ENCODE measurements around the gene JUNB.

DNA sequence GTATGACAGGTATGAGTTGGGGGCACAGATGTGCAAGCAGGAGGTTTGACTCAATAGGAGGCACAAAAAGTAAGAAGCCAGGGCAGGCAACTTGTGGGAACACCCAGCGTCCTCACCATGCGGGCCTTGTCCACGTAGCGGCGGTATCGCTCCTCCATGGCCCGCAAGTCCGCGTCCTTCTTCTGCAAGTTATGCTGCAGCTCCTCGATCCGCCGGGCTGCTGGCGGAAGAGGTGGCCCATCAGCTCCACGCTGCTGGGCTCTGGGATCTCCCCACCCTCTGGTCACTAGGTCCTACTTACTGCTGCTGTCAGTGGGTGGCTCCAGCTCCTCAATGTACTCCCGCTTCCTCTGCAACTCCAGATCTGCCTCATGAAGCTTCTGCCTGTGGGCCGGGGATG, 26.6 kb upstream of the JUNB start:
- TF ChIP-seq, protein P1, sequence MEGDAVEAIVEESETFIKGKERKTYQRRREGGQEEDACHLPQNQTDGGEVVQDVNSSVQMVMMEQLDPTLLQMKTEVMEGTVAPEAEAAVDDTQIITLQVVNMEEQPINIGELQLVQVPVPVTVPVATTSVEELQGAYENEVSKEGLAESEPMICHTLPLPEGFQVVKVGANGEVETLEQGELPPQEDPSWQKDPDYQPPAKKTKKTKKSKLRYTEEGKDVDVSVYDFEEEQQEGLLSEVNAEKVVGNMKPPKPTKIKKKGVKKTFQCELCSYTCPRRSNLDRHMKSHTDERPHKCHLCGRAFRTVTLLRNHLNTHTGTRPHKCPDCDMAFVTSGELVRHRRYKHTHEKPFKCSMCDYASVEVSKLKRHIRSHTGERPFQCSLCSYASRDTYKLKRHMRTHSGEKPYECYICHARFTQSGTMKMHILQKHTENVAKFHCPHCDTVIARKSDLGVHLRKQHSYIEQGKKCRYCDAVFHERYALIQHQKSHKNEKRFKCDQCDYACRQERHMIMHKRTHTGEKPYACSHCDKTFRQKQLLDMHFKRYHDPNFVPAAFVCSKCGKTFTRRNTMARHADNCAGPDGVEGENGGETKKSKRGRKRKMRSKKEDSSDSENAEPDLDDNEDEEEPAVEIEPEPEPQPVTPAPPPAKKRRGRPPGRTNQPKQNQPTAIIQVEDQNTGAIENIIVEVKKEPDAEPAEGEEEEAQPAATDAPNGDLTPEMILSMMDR (IDR thresholded peaks at IDR 0.05; ENCODE audit: low read depth, low read length): no peak
- no peak for TF ChIP-seq MYC (IDR thresholded peaks at IDR 0.05; ENCODE audit: low read depth, low read length)
- TF ChIP-seq POLR2A (IDR thresholded peaks at IDR 0.05; ENCODE audit: extremely low read depth, insufficient read length): no peak
